ENCODE results near the gene SPINK14.

The SPINK14 gene

DNA sequence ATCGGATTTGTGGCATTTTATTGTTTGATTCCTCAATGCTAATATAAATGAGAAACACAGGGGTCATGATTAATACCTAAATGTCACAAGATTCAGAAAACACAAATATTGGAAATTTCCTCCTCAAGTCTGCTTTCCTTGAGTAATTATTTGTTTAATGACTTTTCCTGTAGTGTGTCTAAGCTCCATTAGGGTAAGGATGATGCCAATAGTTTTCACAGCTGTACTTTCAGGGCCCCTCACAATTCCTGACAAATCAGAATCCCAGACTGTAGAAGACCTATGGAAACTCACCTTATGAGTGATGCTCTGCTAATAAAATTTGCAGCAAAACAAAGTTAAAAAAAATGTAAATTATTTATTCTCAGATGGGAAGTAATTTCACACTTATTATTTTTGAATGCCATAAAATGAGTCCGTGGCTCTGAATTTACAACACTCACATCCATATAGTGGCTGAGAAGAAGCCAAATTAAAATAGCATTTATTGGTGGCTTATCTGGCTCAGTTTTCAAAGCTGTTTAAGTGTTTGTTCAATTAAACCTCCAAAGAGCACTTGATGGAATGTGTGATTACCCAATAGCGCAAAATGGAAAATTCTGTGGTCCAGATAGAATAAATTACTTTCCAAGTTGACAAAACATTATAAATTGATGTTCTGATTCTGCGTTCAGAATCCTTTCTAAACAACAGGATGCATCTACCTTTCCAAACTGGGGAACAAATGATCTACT, 1.6 kb upstream of the SPINK14 start:
- DNase-seq (ENCODE audit: low spot score) = no peak
- TF ChIP-seq, protein P1, sequence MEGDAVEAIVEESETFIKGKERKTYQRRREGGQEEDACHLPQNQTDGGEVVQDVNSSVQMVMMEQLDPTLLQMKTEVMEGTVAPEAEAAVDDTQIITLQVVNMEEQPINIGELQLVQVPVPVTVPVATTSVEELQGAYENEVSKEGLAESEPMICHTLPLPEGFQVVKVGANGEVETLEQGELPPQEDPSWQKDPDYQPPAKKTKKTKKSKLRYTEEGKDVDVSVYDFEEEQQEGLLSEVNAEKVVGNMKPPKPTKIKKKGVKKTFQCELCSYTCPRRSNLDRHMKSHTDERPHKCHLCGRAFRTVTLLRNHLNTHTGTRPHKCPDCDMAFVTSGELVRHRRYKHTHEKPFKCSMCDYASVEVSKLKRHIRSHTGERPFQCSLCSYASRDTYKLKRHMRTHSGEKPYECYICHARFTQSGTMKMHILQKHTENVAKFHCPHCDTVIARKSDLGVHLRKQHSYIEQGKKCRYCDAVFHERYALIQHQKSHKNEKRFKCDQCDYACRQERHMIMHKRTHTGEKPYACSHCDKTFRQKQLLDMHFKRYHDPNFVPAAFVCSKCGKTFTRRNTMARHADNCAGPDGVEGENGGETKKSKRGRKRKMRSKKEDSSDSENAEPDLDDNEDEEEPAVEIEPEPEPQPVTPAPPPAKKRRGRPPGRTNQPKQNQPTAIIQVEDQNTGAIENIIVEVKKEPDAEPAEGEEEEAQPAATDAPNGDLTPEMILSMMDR (IDR thresholded peaks at IDR 0.05) = no peak
- no peak overlapping the region for H3K4me3 ChIP-seq
- no peak overlapping the region for H3K27ac ChIP-seq

DNA sequence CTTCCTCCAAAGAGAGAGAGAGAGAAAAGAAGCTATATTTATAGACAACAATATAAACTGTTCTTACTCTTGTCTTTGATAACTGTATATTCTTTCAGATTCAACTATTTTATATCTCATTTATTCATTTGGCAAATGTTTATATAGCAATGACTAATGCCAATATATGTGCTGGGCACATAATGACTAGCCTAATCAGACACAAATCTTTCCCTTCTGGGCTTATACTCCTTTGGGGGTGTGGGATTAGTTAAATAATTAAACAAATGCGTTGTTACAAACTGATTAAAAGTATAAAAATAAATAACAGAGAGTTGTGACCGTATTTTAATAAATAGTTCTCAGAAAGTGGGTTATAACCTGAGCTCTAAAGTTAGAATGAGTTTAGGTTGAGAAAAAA, 4.0 kb downstream of the SPINK14 start:
- Histone ChIP-seq H3K4me3 (no peak overlapping the region), H3K27ac (no peak overlapping the region)
- TF ChIP-seq, protein P1 (IDR thresholded peaks at IDR 0.05) = no peak
- DNase-seq (ENCODE audit: low spot score) = no peak

DNA sequence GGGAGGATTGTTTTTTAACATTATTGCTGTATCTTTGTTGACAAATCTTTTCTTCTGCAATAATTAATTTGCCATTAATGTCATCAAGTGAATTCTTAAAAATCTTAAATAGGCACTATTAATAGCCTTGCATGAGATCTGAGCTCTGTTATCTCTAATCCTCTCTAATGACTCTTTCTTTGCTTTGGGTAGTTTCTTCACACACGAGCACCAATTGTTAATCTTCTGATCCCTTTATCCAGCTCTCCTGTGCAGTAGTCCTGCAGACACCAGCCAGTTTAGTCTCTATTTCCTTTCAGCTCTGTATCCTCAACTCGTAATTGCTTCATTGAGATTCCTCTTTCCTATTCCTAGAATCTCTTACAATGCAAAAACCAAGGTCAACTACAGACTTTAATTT, 8.1 kb downstream of the SPINK14 start:
- TF ChIP-seq, protein P1 (IDR thresholded peaks at IDR 0.05) = no peak
- no peak for DNase-seq (ENCODE audit: low spot score)
- Histone ChIP-seq H3K27ac (no peak overlapping the region), H3K4me3 (no peak overlapping the region)

DNA sequence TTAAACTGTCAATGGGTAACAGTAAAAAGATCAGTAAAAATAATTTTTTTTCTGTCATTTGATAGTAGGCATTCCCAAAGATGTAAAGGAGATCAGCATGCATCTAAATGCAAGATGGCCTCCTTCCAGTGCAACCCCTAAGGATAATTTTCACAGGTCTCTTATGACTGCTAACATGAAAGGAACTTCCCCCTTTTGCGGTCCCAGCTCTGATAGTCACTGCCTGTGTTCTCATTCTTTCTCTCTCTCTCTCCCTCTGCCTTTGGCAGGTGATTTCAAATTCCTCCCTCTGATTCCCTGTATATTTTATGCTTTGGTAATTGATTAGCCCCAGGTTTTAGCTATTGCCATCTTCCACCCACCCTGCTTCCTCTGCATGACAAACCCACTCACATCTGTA, 8.9 kb downstream of the SPINK14 start:
- H3K27ac ChIP-seq = no peak overlapping the region

DNA sequence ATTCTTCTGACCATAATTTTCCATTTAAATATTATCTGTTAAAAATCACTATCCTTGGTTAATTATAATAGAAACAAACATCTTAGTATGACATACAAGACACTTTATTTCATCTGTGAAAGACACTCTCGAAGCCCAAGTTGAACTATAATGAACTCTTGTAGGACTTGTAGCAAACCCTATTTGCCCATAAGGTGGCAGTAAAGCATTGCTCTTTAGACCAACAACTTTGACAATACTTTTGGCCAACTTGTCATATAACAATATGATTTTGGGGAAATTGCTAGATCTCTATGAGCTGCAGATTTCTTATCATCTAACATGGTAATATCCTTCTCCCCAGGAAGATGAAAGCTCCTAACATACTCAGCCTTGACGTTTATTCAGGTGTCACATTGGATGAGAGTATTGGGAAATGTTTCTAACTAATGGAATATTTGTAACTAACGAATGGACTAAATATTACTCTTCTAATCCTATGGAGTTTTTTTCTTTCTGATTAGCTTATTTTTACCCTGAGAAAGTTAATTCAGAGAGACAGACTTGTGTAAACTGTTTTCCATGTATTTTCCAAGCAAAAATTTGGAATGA, 11.0 kb downstream of the SPINK14 start:
- Histone ChIP-seq H3K27ac (no peak overlapping the region), H3K4me3 (no peak overlapping the region)
- no peak for DNase-seq (ENCODE audit: low spot score)
- TF ChIP-seq, protein P1 (IDR thresholded peaks at IDR 0.05) = peak; percentile 21

More for the DNA sequence above, 8.9 kb downstream of the SPINK14 start:
- TF ChIP-seq, protein P1 (IDR thresholded peaks at IDR 0.05) = no peak
- no peak for DNase-seq (ENCODE audit: low spot score)
- no peak overlapping the region for H3K4me3 ChIP-seq

DNA sequence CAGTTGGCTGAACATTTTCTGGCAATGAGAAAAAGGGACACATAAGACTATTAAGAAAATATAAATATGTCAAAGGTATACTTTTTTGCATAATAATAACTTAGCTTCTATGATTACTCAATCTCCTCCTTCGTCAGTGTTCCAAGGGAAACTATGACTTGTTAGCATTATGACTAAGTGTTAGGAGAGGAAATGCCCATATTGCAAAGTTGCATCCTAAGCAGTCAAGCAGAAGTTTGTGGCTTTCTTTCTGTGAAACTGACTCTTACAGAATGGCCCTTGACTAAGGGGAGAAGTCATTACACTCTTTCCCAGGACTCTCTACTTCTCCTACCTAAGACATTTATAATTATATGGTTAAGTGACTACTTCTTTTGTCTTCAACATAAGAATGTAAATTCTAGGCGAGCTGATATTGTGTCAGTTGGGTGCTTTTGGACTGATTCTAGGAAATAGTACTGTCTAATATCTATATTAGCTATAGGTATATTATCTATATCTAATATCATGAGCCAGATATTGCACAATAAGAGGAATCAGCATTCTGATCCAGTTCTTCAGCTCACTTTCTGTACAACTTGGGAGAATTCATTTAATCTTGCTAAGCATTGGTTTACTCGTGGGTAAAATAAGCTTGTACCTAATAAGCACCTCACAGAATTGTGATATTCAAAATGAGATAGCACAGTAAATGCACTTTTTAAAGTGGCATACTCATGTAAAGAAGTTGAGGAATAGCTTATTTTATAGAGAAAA, 18.1 kb downstream of the SPINK14 start:
- no peak for DNase-seq (ENCODE audit: low spot score)
- H3K27ac ChIP-seq = peak overlapping the region in 1 of 2 donors; percentile 32
- H3K4me3 ChIP-seq = no peak overlapping the region
- TF ChIP-seq, protein P1 (IDR thresholded peaks at IDR 0.05) = no peak
